CD14-positive monocyte (primary cell): ENCODE results near the gene FMNL3. TPM values are rescaled to one million over a fixed set of nuclear protein-coding genes. Genes with fewer than 3 reads are reported as not detected.

Experiments used
- DNase-seq, 3 donors: peaks; one replicate each; pipeline ENCODE4 v3.0.0-alpha.2; 2011 to 2022
- H2AFZ ChIP-seq: 2 replicates; pipeline ENCODE4 v1.6.0; 2012; ENCODE audit warnings: mild to moderate bottlenecking, low read depth, low read length, inconsistent platforms; ENCODE audit not compliant: insufficient read depth, poor library complexity, severe bottlenecking
- H3K27ac ChIP-seq, 2 donors: 1 replicate in 1 of 2; 2 replicates in 1 of 2; pipeline ENCODE4 v1.5.1; 2012 to 2013; ENCODE audit warnings: low read length in 2 of 2, control low read depth in 1 of 2, inconsistent platforms in 1 of 2, low read depth in 1 of 2, mild to moderate bottlenecking in 1 of 2
- H3K27me3 ChIP-seq, 2 donors: one replicate each; pipeline versions ENCODE4 v1.6.0 to v1.6.1; 2011 to 2013; ENCODE audit warnings: low read length in 2 of 2; ENCODE audit not compliant: control insufficient read depth in 2 of 2, insufficient read depth in 2 of 2
- H3K36me3 ChIP-seq, 2 donors: replicated peaks in 1 of 2; 1 replicate in 1 of 2; 2 replicates in 1 of 2; pipeline versions ENCODE4 v1.5.1 to v1.6.1; 2012 to 2013; ENCODE audit warnings: low read length in 2 of 2, control low read depth in 1 of 2, inconsistent platforms in 1 of 2, mild to moderate bottlenecking in 1 of 2; ENCODE audit not compliant: insufficient read depth in 2 of 2, control insufficient read depth in 1 of 2
- H3K4me1 ChIP-seq, 2 donors: 1 replicate in 1 of 2; 2 replicates in 1 of 2; pipeline versions ENCODE4 v1.5.1 to v1.6.1; 2012 to 2013; ENCODE audit warnings: low read length in 2 of 2, control low read depth in 1 of 2, inconsistent platforms in 1 of 2, mild to moderate bottlenecking in 1 of 2, moderate library complexity in 1 of 2; ENCODE audit not compliant: insufficient read depth in 2 of 2, control insufficient read depth in 1 of 2
- H3K4me2 ChIP-seq: replicated peaks from 2 replicates; pipeline ENCODE3; 2012; ENCODE audit warnings: low read length, moderate library complexity, mild to moderate bottlenecking; ENCODE audit not compliant: poor library complexity, severe bottlenecking; ENCODE audit errors: extremely low read depth
- H3K4me3 ChIP-seq, 3 experiments: fragments of 200-600 bp in 1 of 3; sonication (generic) in 1 of 3; replicated peaks in 1 of 3; 1 replicate in 2 of 3; 2 replicates in 1 of 3; pipeline ENCODE4 v1.5.1; 2011 to 2013; ENCODE audit warnings: low read length in 3 of 3, mild to moderate bottlenecking in 3 of 3, control low read depth in 2 of 3, low read depth in 2 of 3, inconsistent platforms in 1 of 3, moderate library complexity in 1 of 3
- H3K79me2 ChIP-seq: 2 replicates; pipeline ENCODE4 v1.6.0; 2012; ENCODE audit warnings: mild to moderate bottlenecking, control low read depth, inconsistent platforms, low read length, moderate library complexity; ENCODE audit not compliant: insufficient read depth
- H3K9ac ChIP-seq: 2 replicates; pipeline ENCODE4 v1.6.0; 2017; ENCODE audit warnings: low read length, mild to moderate bottlenecking; ENCODE audit not compliant: insufficient read depth, poor library complexity, severe bottlenecking
- H3K9me3 ChIP-seq, 2 donors: replicated peaks in 1 of 2; 1 replicate in 1 of 2; 2 replicates in 1 of 2; pipeline versions ENCODE4 v1.5.1 to v1.6.1; 2012 to 2013; ENCODE audit warnings: low read length in 2 of 2, control low read depth in 1 of 2; ENCODE audit not compliant: control insufficient read depth in 1 of 2, insufficient read depth in 1 of 2
- H4K20me1 ChIP-seq: 2 replicates; pipeline ENCODE4 v1.6.0; 2012; ENCODE audit warnings: mild to moderate bottlenecking, low read length, control low read depth, moderate library complexity; ENCODE audit not compliant: insufficient read depth
- H3K27ac Mint-ChIP-seq, 7 donors: one replicate each; pipeline ENCODE4 v1.8.0; 2020; ENCODE audit warnings: mild to moderate bottlenecking in 7 of 7, mixed read lengths in 7 of 7, moderate library complexity in 6 of 7, inconsistent platforms in 2 of 7
- H3K27me3 Mint-ChIP-seq, 3 donors: one replicate each; pipeline ENCODE4 v1.8.0; 2021 to 2022; ENCODE audit warnings: low read depth in 3 of 3, mild to moderate bottlenecking in 3 of 3, mixed read lengths in 3 of 3, moderate library complexity in 3 of 3, inconsistent platforms in 1 of 3
- H3K36me3 Mint-ChIP-seq, 2 donors: one replicate each; pipeline ENCODE4 v1.8.0; 2020; ENCODE audit warnings: mixed read lengths in 2 of 2, inconsistent platforms in 1 of 2, mild to moderate bottlenecking in 1 of 2
- H3K4me1 Mint-ChIP-seq: one replicate; pipeline ENCODE4 v1.8.0; 2020; ENCODE audit warnings: mild to moderate bottlenecking, mixed read lengths
- H3K4me3 Mint-ChIP-seq, 2 donors: one replicate each; pipeline ENCODE4 v1.8.0; 2020; ENCODE audit warnings: mild to moderate bottlenecking in 2 of 2, mixed read lengths in 2 of 2, moderate library complexity in 1 of 2
- H3K9me3 Mint-ChIP-seq, 7 donors: one replicate each; pipeline ENCODE4 v1.8.0; 2020 to 2022; ENCODE audit warnings: mixed read lengths in 7 of 7, mild to moderate bottlenecking in 6 of 7, moderate library complexity in 6 of 7, inconsistent platforms in 2 of 7
- CTCF ChIP-seq: fragments of 200-600 bp; IDR thresholded peaks from one replicate; pipeline ENCODE4 v1.8.0; 2022; ENCODE audit warnings: antibody characterized with exemption, mild to moderate bottlenecking
- WGBS: methylation state at CpG from one replicate; pipeline ENCODE4 v1.1.5; 2013; ENCODE audit warnings: missing lambda C conversion rate; ENCODE audit not compliant: insufficient coverage; 5-methylcytosine and 5-hydroxymethylcytosine counted together
- intact Hi-C, 2 donors: fragments of 100-400 bp; cut with micrococcal nuclease; formaldehyde crosslinking; loops; one replicate each; pipeline versions ENCODE4 v1.15.0 to v1.15.1; 2023
- polyA plus RNA-seq, 3 donors: library from polyadenylated mRNA; depleted of rRNA in 1 of 3; unstranded in 2 of 3; stranded (reverse) in 1 of 3; fragments of 300-500 nt in 2 of 3; fragments of >200 nt in 1 of 3; fragmentation: Illumina TruSeq in 2 of 3; gene quantifications; 1 replicate in 2 of 3; 2 replicates in 1 of 3; pipeline ENCODE4 v1.2.3, GENCODE V29; 2012 to 2021

The FMNL3 gene
- polyA plus RNA-seq, 3 donors = 1.5 to 5.4 (median 1.7) TPM

- Histone ChIP-seq H2AFZ (no peak overlapping the region), H3K9me3 (no peaks in the 10 kb centered on the region), H3K4me3 (no peak overlapping the region), H3K9ac (no peak overlapping the region), H3K27me3 (no peaks in the 10 kb centered on the region), H3K4me1 (peaks cover 32 to 35% of the 10 kb centered on the region in 2 donors), H3K79me2 (no peaks in the 10 kb centered on the region), H3K27ac (no peak overlapping the region), H3K4me2 (no peak overlapping the region), H3K36me3 (no peaks in the 10 kb centered on the region), H4K20me1 (no peaks in the 10 kb centered on the region)
- no peak for DNase-seq
- Mint-ChIP-seq H3K4me1 (peaks cover 40% of the 10 kb centered on the region), H3K36me3 (no peaks in the 10 kb centered on the region), H3K27ac (peak overlapping the region in 1 of 7 donors; percentile 48), H3K4me3 (no peak overlapping the region), H3K9me3 (no peaks in the 10 kb centered on the region), H3K27me3 (peaks cover 0 to 3% (median 2%) of the 10 kb centered on the region in 3 donors)
- WGBS = 51% methylated on average over 3 of the region's 4 CpGs
- no peak for TF ChIP-seq CTCF
- intact Hi-C loops = no loop called here
Observed at GRCh38 chr12:49674318-49674981, 32.8 kb downstream of the FMNL3 start.

- Histone ChIP-seq H3K27me3 (no peaks in the 10 kb centered on the region), H3K4me1 (peaks cover 32 to 35% of the 10 kb centered on the region in 2 donors), H3K4me2 (no peak overlapping the region), H3K27ac (no peak overlapping the region), H3K9me3 (no peaks in the 10 kb centered on the region), H4K20me1 (no peaks in the 10 kb centered on the region), H3K4me3 (no peak overlapping the region), H3K9ac (no peak overlapping the region), H3K36me3 (no peaks in the 10 kb centered on the region), H3K79me2 (no peaks in the 10 kb centered on the region), H2AFZ (no peak overlapping the region)
- Mint-ChIP-seq H3K27ac (peak overlapping the region in 1 of 7 donors; percentile 48), H3K4me3 (no peak overlapping the region), H3K36me3 (no peaks in the 10 kb centered on the region), H3K9me3 (no peaks in the 10 kb centered on the region), H3K27me3 (peaks cover 0 to 3% (median 2%) of the 10 kb centered on the region in 3 donors), H3K4me1 (peaks cover 40% of the 10 kb centered on the region)
- DNase-seq = no peak
- no peak for TF ChIP-seq CTCF
- intact Hi-C loops = no loop called here
- 97% methylated on average over 5 of the region's 13 CpGs for WGBS
Observed at GRCh38 chr12:49673446-49674317, 33.5 kb downstream of the FMNL3 start.
